Calu3 (cell line): ENCODE measurements around the gene RUFY1. TPM values are rescaled to one million over a fixed set of nuclear protein-coding genes. Genes with fewer than 3 reads are reported as not detected.

Source experiments
- BruUV-seq: library from RNA; stranded (reverse); fragments of 400-500 nt; replicated peaks from 2 replicates; lab custom pipeline; 2021; lab: Mats Ljungman, UMichigan
- CTCF ChIA-PET: fragments of 300-600 bp; sonication (Branson Sonifier 250); formaldehyde crosslinking; loops from one replicate; lab custom pipeline; 2022; ENCODE audit warnings: antibody characterized with exemption; lab: Charles Lee
- DNase-seq: peaks from one replicate; pipeline ENCODE4 v3.0.0; 2022
- H3K27ac Mint-ChIP-seq: one replicate; pipeline ENCODE4 v1.8.0; 2022; ENCODE audit warnings: mixed read lengths; ENCODE audit not compliant: unreplicated experiment
- H3K27me3 Mint-ChIP-seq: one replicate; pipeline ENCODE4 v1.8.0; 2022; ENCODE audit warnings: mixed read lengths; ENCODE audit not compliant: unreplicated experiment
- H3K36me3 Mint-ChIP-seq: one replicate; pipeline ENCODE4 v1.8.0; 2022; ENCODE audit warnings: mild to moderate bottlenecking, moderate library complexity, mixed read lengths; ENCODE audit not compliant: insufficient read depth, unreplicated experiment
- H3K4me1 Mint-ChIP-seq: one replicate; pipeline ENCODE4 v1.8.0; 2022; ENCODE audit warnings: mild to moderate bottlenecking, low read depth, mixed read lengths; ENCODE audit not compliant: unreplicated experiment
- H3K4me3 Mint-ChIP-seq: one replicate; pipeline ENCODE4 v1.8.0; 2022; ENCODE audit warnings: mild to moderate bottlenecking, low read depth, moderate library complexity, mixed read lengths; ENCODE audit not compliant: unreplicated experiment
- H3K9me3 Mint-ChIP-seq: one replicate; pipeline ENCODE4 v1.8.0; 2022; ENCODE audit warnings: low read depth, mixed read lengths; ENCODE audit not compliant: unreplicated experiment
- CTCF ChIP-seq: fragments of 200-600 bp; IDR thresholded peaks from one replicate; pipeline ENCODE4 v1.8.0; 2022; ENCODE audit warnings: antibody characterized with exemption; ENCODE audit not compliant: unreplicated experiment
- intact Hi-C: fragments of 100-400 bp; cut with micrococcal nuclease; formaldehyde crosslinking; loops from one replicate; pipeline ENCODE4 v1.10.0; 2022; ENCODE audit not compliant: unreplicated experiment
- total RNA-seq: library from RNA; stranded (reverse); gene quantifications from 2 replicates; pipeline ENCODE4 v1.2.3, GENCODE V29; 2022

RUFY1 gene
- total RNA-seq, 1 experiment from 2014 or later, result 41.5 TPM

- BruUV-seq, result no TSS peak
- peaks cover 99% of the 10 kb centered on the region for H3K36me3 Mint-ChIP-seq
- H3K27ac Mint-ChIP-seq, result peak overlapping the region; percentile 52
- intact Hi-C loops, result no loop called here
- no peak for DNase-seq
- CTCF ChIA-PET, result interaction anchor here (1.6 kb wide), 1 partner anchor 8 kb away, joined by 3 read pairs; no protein-coding TSS in a partner anchor
- H3K9me3 Mint-ChIP-seq, result no peaks in the 10 kb centered on the region
- peaks cover 16% of the 10 kb centered on the region for H3K4me1 Mint-ChIP-seq
- no peak overlapping the region for H3K4me3 Mint-ChIP-seq
- no peaks in the 10 kb centered on the region for H3K27me3 Mint-ChIP-seq
- no peak for TF ChIP-seq CTCF
Measured at GRCh38 chr5:179610109-179610902, 60.0 kb downstream of the RUFY1 start.

- H3K4me3 Mint-ChIP-seq, result no peak overlapping the region
- H3K27ac Mint-ChIP-seq, result peak overlapping the region; percentile 52
- no peaks in the 10 kb centered on the region for H3K9me3 Mint-ChIP-seq
- intact Hi-C loops, result no loop called here
- peaks cover 19% of the 10 kb centered on the region for H3K4me1 Mint-ChIP-seq
- no peak for DNase-seq
- CTCF ChIA-PET, result interaction anchor here (1.6 kb wide), 1 partner anchor 9 kb away, joined by 3 read pairs; no protein-coding TSS in a partner anchor
- no peaks in the 10 kb centered on the region for H3K27me3 Mint-ChIP-seq
- no TSS peak for BruUV-seq
- no peak for TF ChIP-seq CTCF
- peaks cover 99% of the 10 kb centered on the region for H3K36me3 Mint-ChIP-seq
Measured at GRCh38 chr5:179610903-179611265, 60.5 kb downstream of the RUFY1 start.

GRCh38 chr5:179612577-179613459 lies 62.5 kb downstream of the RUFY1 start:
- Mint-ChIP-seq H3K4me1 (peaks cover 36% of the 10 kb centered on the region), H3K36me3 (peaks cover 99% of the 10 kb centered on the region), H3K4me3 (peak overlapping the region; percentile 34)

More at GRCh38 chr5:179612577-179613459, 62.5 kb downstream of the RUFY1 start:
- no peak for DNase-seq
- TF ChIP-seq CTCF, result no peak
- Mint-ChIP-seq H3K27me3 (no peaks in the 10 kb centered on the region), H3K27ac (peak overlapping the region; percentile 85), H3K9me3 (no peaks in the 10 kb centered on the region)
- CTCF ChIA-PET, result no interaction called here
- BruUV-seq, result no TSS peak
- intact Hi-C loops, result no loop called here
